HG02852 (cell line): ENCODE measurements around the gene AMD1.
"Not testable (repeated sequence)": the region's sequence is repeated elsewhere in the genome, so short reads cannot be mapped to it uniquely, and the experiment has no call there.

ENCODE experiments used
- ATAC-seq: cut with Tn5 transposase; IDR thresholded peaks from one replicate; pipeline ENCODE4 v1.9.1; 2021; ENCODE audit warnings: mild to moderate bottlenecking, moderate library complexity; ENCODE audit not compliant: unreplicated experiment

The AMD1 gene

DNA sequence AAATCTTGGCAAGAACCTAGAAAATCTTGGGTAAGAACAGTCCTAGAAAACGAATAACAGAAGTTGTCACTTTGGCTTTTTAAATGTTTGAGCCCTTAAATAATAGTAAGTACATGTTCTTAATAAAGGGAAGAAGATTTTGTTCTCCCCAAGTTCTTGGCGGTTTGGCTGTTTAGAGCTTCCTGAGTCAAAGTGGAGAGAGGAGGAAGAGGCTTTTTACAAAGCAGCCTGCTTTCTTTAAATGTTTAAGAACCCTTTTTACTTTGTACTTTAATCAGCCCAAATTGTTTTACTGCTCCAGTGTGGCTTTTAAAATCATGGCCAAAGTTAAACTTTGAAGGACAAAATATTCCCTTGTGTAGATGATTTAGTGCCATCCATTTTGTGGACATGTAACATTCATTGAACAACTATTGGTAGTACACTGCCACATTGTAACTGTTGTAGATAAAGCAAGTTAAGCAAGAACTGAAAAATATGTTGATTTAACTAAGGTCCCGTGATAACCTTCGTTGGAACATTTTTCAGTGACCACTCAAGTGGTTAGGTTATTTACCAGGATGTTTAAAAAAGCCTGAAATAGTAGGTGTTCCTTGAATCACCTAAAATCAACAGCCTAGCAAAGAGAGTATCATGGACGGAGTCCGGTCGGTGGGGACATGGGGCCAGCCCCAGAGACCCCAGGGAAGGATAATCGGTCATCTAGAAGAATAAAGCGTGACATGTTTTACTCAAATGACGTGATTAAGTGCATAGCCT is 2.4 kb downstream of the AMD1 start:
- ATAC-seq = no peak

- no peak for ATAC-seq
Observed at GRCh38 chr6:110877569-110877968, 3.0 kb downstream of the AMD1 start.

GRCh38 chr6:110878751-110879522 is 4.4 kb downstream of the AMD1 start:
- no peak for ATAC-seq

DNA sequence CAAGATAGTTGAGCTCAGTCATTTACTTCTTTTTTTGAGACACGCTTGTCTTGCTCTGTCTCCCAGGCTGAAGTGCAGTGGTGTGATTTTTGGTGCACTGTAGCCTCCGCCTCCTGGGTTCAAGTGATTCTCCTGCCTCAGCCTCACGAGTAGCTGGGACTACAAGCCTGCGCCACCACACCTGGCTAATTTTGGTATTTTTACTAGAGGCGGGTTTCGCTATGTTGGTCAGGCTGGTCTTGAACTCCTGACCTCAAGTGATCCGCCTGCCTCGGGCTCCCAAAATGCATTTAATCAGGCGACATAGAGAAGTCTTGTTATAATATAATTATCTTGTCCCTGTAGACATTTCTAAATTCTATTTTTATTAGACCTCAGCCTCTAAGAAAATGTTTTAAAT is 6.1 kb downstream of the AMD1 start:
- no peak for ATAC-seq

GRCh38 chr6:110881546-110882273 is 7.1 kb downstream of the AMD1 start:
- ATAC-seq = no peak

DNA sequence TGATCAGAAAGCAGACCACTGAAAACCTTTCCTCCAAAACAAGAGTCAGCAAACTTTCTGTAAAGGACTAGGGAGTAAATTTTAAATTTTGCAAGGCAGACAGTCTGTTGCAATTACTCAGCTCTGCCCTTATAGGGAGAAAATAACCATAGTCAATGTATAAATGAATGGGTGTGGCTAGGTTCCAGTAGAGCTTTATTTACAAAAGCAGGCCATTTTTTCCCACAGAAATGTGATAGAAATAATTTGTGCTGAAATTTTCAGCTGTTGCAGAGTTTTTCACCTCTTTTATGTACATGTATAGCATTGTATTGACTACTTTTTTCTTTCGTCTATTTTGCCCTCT is 7.7 kb downstream of the AMD1 start:
- no peak for ATAC-seq

DNA sequence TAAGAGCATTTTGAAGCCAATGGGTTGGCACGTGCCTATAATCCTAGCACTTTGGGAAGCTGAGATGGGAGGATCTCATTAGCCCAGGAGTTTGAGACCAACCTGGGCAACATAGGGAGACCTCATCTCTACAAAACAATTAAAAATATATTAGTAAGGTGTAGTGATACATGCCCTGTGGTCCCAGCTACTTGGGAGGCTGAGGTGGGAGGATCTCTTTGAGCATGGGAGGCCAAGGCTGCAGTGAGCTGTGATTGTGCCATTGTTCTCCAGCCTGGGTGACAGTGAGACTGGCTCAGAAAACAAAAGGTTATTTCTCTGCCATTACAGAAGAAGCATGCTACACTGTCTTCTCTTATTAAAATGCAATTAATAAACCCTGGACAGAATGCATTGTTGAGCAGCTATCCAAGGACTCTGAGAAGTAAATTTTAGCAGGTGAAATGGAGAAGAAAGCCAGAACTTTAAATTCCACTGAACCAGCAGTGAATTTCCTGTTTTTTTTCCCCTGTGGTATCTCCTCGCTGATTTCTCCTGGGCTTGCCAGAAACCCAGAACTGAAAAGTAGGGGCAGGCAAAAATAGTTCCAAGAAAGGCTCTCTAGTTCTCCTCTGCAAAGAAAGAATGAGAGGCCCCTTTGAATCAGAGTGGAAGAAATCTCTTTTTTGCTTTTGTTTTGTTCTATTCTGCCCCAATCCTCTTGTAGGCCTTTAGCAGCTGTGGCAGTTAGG is 8.4 kb downstream of the AMD1 start:
- no peak for ATAC-seq

- ATAC-seq = no peak
Observed at GRCh38 chr6:110884321-110884720, 9.7 kb downstream of the AMD1 start.

- no peak for ATAC-seq
Observed at GRCh38 chr6:110885526-110885925, 10.9 kb downstream of the AMD1 start.

DNA sequence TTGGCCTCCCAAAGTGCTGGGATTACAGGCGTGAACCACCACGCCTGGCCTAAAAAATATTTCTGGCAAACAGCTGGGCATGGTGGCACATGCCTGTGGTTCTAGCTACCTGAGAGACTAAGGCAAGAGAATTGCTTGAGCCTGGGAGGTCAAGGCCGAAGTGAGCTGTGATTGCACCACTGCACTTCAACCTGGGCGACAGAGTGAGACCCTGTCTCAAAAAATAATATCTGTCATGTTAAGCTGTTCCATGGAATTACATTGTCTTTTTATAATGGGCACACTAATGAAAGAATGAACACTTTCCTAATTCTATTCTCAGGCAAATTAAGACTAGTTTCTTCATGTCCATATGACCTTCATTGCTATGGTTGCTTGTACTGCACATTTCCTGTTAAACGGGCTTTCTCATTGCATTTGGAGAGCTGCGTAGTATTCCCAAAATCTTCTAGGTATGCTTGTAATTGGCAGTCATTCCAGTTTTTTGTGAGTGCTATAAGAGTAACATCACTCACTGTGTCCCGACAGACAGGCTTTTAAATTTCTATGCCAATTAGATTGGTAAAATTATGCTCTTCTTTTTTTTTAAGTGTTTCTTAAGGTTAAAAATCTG is 12.1 kb downstream of the AMD1 start:
- ATAC-seq = no peak

DNA sequence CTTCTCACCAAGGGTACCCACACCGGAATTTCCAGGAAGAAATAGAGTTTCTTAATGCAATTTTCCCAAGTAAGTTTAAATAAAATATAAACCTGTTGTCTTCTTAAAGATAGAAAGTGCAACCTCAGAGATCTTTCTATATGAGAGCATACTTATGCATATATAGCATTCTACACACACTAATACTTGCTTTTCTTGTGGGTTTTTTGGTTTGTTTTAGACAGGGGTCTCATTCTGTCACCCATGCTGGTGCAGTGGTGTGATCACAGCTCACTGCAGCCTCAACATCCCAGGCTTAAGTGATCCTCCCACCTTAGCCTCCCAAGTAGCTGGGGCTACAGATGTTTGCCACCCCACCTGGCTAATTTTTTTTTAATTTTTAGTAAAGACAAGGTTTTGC is 15.7 kb downstream of the AMD1 start:
- ATAC-seq = no peak

- ATAC-seq = no peak
Observed at GRCh38 chr6:110895907-110896608, 21.5 kb downstream of the AMD1 start.

- ATAC-seq = no peak
Observed at GRCh38 chr6:110897433-110897832, 22.8 kb downstream of the AMD1 start.

- ATAC-seq = no peak
Observed at GRCh38 chr6:110898111-110898510, 23.5 kb downstream of the AMD1 start.

DNA sequence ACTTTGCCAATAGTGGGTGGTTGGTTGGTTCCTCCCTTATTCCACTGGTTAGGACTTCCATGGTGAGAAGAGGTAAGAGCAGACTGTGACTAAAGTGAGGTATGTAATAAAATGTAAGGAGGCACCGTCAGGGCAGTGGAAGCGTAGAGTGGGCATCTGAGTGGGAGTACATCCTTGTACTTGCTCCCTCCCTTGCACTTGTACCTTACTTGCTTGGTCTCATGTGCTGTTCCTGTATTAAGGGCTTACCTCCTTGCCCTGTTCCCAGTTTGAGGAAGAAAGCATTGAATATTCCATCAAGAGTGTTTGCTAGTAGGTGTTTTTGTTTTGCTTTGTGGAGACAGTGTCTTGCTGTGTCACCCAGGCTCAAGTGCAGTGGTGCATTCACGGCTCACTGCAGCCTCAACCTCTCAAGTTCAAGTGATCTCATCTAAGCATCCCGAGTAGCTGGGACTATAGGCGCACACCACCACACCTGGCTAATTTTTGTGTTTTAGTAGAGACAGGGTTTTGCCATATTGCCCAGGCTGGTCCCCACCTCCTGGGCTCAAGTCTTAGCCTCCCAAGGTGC is 25.5 kb downstream of the AMD1 start:
- no peak for ATAC-seq

GRCh38 chr6:110901601-110902000 is 27.0 kb downstream of the AMD1 start:
- not testable (repeated sequence) for ATAC-seq

GRCh38 chr6:110902091-110902490 is 27.5 kb downstream of the AMD1 start:
- ATAC-seq = no peak

- ATAC-seq = not testable (repeated sequence)
Observed at GRCh38 chr6:110906273-110906672, 31.7 kb downstream of the AMD1 start.

- no peak for ATAC-seq
Observed at GRCh38 chr6:110930781-110931180, 56.2 kb downstream of the AMD1 start.

DNA sequence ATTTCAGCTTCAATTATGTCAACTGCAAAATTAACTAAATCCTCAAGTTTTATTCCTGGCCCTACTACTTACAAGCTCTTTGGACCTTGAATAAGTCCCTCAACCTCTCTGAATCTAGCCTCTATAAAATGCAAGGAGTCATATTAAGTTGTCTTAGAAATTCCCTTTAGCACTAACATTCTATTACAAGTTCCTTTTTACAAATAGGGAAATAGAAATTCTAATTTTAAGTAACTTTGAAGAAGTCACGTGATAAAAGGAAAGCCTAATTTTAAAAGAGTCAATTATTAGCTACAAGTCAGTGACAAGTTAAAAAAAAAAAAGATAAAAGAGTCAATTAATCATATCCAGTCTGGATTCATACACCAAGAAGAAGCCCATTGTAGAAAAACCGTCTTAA is 59.3 kb downstream of the AMD1 start:
- ATAC-seq = no peak
